ENCODE measurements around the gene CCDC27. TPM values are rescaled to one million over a fixed set of nuclear protein-coding genes. Genes with fewer than 3 reads are reported as not detected.
"Not testable (repeated sequence)": the region's sequence is repeated elsewhere in the genome, so short reads cannot be mapped to it uniquely, and the experiment has no call there.

CCDC27 gene
- total RNA-seq, 1 donor from 2014 or later, result not detected

GRCh38 chr1:3747903-3748302, 4.3 kb upstream of the CCDC27 start:
- Histone ChIP-seq H3K36me3 (ENCODE audit: control insufficient read depth, insufficient read depth, low read length) (no peaks in the 10 kb centered on the region), H3K27me3 (ENCODE audit: control insufficient read depth, insufficient read depth, low read length) (peaks cover 2% of the 10 kb centered on the region), H3K4me3 (ENCODE audit: low read depth, low read length) (no peak overlapping the region)
- DNase-seq (ENCODE audit: low read depth), result no peak
- TF ChIP-seq CTCF (IDR thresholded peaks at IDR 0.05; ENCODE audit: insufficient read depth, low read length, poor library complexity, severe bottlenecking), result no peak

- not testable (repeated sequence) for H3K36me3 ChIP-seq (ENCODE audit: control insufficient read depth, insufficient read depth, low read length); DNase-seq (ENCODE audit: low read depth); H3K27me3 ChIP-seq (ENCODE audit: control insufficient read depth, insufficient read depth, low read length); H3K4me3 ChIP-seq (ENCODE audit: low read depth, low read length)
Measured at GRCh38 chr1:3748316-3748900, 3.8 kb upstream of the CCDC27 start.

DNA sequence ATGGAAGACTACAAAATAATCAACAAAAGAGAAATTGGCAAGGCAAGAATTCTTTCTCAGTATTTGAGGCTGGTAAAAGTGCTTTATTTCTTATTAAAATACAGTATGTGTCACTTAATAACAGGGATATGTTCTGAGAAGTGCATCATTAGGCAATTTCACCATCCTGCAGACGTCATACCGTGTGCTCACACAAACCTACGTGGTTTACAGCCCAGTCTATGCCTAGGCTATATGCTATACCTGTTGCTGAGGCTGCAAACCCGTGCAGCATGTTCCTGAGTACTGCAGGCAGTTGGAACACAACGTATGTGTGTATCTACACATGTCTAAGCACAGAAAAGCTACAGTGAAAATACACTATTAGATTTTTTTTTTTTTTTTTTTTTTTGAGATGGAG, 2.7 kb upstream of the CCDC27 start:
- H3K4me3 ChIP-seq (ENCODE audit: low read depth, low read length), result no peak overlapping the region
- TF ChIP-seq CTCF (IDR thresholded peaks at IDR 0.05; ENCODE audit: insufficient read depth, low read length, poor library complexity, severe bottlenecking), result no peak
- H3K36me3 ChIP-seq (ENCODE audit: control insufficient read depth, insufficient read depth, low read length), result no peaks in the 10 kb centered on the region
- peaks cover 2% of the 10 kb centered on the region for H3K27me3 ChIP-seq (ENCODE audit: control insufficient read depth, insufficient read depth, low read length)
- DNase-seq (ENCODE audit: low read depth), result no peak

GRCh38 chr1:3750741-3751140, 1.5 kb upstream of the CCDC27 start:
- H3K36me3 ChIP-seq (ENCODE audit: control insufficient read depth, insufficient read depth, low read length), result no peaks in the 10 kb centered on the region
- peaks cover 4% of the 10 kb centered on the region for H3K27me3 ChIP-seq (ENCODE audit: control insufficient read depth, insufficient read depth, low read length)
- DNase-seq (ENCODE audit: low read depth), result no peak
- H3K4me3 ChIP-seq (ENCODE audit: low read depth, low read length), result no peak overlapping the region
- no peak for TF ChIP-seq CTCF (IDR thresholded peaks at IDR 0.05; ENCODE audit: insufficient read depth, low read length, poor library complexity, severe bottlenecking)

- Histone ChIP-seq H3K36me3 (ENCODE audit: control insufficient read depth, insufficient read depth, low read length) (no peaks in the 10 kb centered on the region), H3K27me3 (ENCODE audit: control insufficient read depth, insufficient read depth, low read length) (peaks cover 10% of the 10 kb centered on the region), H3K4me3 (ENCODE audit: low read depth, low read length) (no peak overlapping the region)
- no peak for TF ChIP-seq CTCF (IDR thresholded peaks at IDR 0.05; ENCODE audit: insufficient read depth, low read length, poor library complexity, severe bottlenecking)
- DNase-seq (ENCODE audit: low read depth), result no peak
Measured at GRCh38 chr1:3753656-3754454, 1.6 kb downstream of the CCDC27 start.

DNA sequence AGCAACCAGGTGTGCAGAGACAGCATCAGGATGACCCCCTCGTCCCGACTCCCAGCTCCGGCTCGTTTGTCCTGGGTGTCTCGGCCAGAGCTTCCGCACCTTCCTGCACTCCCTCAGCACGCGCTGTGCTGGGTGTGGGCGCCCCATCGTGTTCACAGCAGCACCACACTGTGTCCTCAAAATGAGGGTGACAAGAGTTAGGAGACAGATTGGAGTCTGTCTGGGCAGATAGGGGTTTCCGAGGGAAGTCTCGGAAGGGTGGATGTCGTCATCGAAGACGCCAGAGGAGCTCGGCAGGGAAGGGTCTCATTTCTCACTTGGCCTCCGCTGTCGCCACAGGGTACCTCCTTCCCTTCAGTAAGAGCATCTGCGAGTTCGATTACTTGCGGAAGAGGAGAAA, 4.1 kb downstream of the CCDC27 start:
- Histone ChIP-seq H3K27me3 (ENCODE audit: control insufficient read depth, insufficient read depth, low read length) (peaks cover 9% of the 10 kb centered on the region), H3K36me3 (ENCODE audit: control insufficient read depth, insufficient read depth, low read length) (no peaks in the 10 kb centered on the region), H3K4me3 (ENCODE audit: low read depth, low read length) (no peak overlapping the region)
- DNase-seq (ENCODE audit: low read depth), result no peak
- TF ChIP-seq CTCF (IDR thresholded peaks at IDR 0.05; ENCODE audit: insufficient read depth, low read length, poor library complexity, severe bottlenecking), result no peak
